PC-9 (cell line): ENCODE data around the gene MALRD1.

ENCODE experiments used
- CTCF ChIP-seq: fragments of 200-600 bp; sonication (generic); conservative IDR thresholded peaks from 2 replicates; pipeline ENCODE4 v1.6.1; 2017; ENCODE audit warnings: mixed run types, antibody characterized with exemption, mild to moderate bottlenecking, moderate library complexity
- EZH2 ChIP-seq: fragments of 200-600 bp; sonication (generic); IDR thresholded peaks from 2 replicates; pipeline ENCODE4 v1.8.0; 2017; ENCODE audit warnings: antibody characterized with exemption, low read depth

GRCh38 chr10:19221216-19221615 lies 172.6 kb downstream of the MALRD1 start:
- TF ChIP-seq CTCF: no peak
- TF ChIP-seq EZH2: no peak
